Trophoblast cell (in vitro differentiated cells and primary cell): ENCODE results near the gene ZNF408.
"Not testable (repeated sequence)": the region's sequence is repeated elsewhere in the genome, so short reads cannot be mapped to it uniquely, and the experiment has no call there.

Experiments used
- DNase-seq, 2 donors: peaks; one replicate each; pipeline ENCODE4 v3.0.0-alpha.2; 2016
- H2AFZ ChIP-seq: 2 replicates; pipeline ENCODE4 v1.6.1; 2013; ENCODE audit warnings: low read length, moderate library complexity, mild to moderate bottlenecking; ENCODE audit not compliant: insufficient read depth, poor library complexity
- H2AK5ac ChIP-seq: 2 replicates; pipeline ENCODE4 v1.6.1; 2013; ENCODE audit warnings: mild to moderate bottlenecking, low read length
- H2BK120ac ChIP-seq: 2 replicates; pipeline ENCODE4 v1.6.1; 2013; ENCODE audit warnings: low read length, mild to moderate bottlenecking, moderate library complexity; ENCODE audit not compliant: insufficient read depth, poor library complexity
- H2BK12ac ChIP-seq: 2 replicates; pipeline ENCODE4 v1.6.1; 2013; ENCODE audit warnings: mild to moderate bottlenecking, low read length, moderate library complexity
- H2BK5ac ChIP-seq: 2 replicates; pipeline ENCODE4 v1.6.1; 2013; ENCODE audit warnings: low read length, low read depth, moderate library complexity, mild to moderate bottlenecking; ENCODE audit not compliant: poor library complexity
- H3K14ac ChIP-seq: 2 replicates; pipeline ENCODE4 v1.6.1; 2013; ENCODE audit warnings: mild to moderate bottlenecking, low read length
- H3K18ac ChIP-seq: 2 replicates; pipeline ENCODE4 v1.6.1; 2013; ENCODE audit warnings: mild to moderate bottlenecking, low read length
- H3K23ac ChIP-seq: 2 replicates; pipeline ENCODE4 v1.6.1; 2013; ENCODE audit warnings: low read length
- H3K27ac ChIP-seq: 2 replicates; pipeline ENCODE4 v1.5.1; 2013; ENCODE audit warnings: low read depth, mild to moderate bottlenecking, inconsistent platforms, low read length, moderate library complexity
- H3K27me3 ChIP-seq: 2 replicates; pipeline ENCODE4 v1.6.1; 2013; ENCODE audit warnings: inconsistent platforms, mild to moderate bottlenecking, low read length, moderate library complexity; ENCODE audit not compliant: insufficient read depth
- H3K36me3 ChIP-seq, 2 experiments: 1 replicate in 1 of 2; 2 replicates in 1 of 2; pipeline ENCODE4 v1.6.1; 2013; ENCODE audit warnings: low read length in 2 of 2, mild to moderate bottlenecking in 2 of 2, moderate library complexity in 1 of 2; ENCODE audit not compliant: insufficient read depth in 2 of 2, control insufficient read depth in 1 of 2
- H3K4ac ChIP-seq: 2 replicates; pipeline ENCODE4 v1.6.1; 2013; ENCODE audit warnings: low read depth, mild to moderate bottlenecking, low read length, moderate library complexity
- H3K4me1 ChIP-seq, 2 experiments: 1 replicate in 1 of 2; 2 replicates in 1 of 2; pipeline ENCODE4 v1.6.1; 2013; ENCODE audit warnings: low read length in 2 of 2, mild to moderate bottlenecking in 2 of 2, moderate library complexity in 1 of 2; ENCODE audit not compliant: insufficient read depth in 2 of 2, control insufficient read depth in 1 of 2
- H3K4me2 ChIP-seq: 2 replicates; pipeline ENCODE4 v1.6.1; 2013; ENCODE audit warnings: inconsistent platforms, mild to moderate bottlenecking, low read length, moderate library complexity
- H3K4me3 ChIP-seq: 2 replicates; pipeline ENCODE4 v1.5.1; 2013; ENCODE audit warnings: mild to moderate bottlenecking, low read depth, low read length, inconsistent platforms
- H3K79me1 ChIP-seq: one replicate; pipeline ENCODE4 v1.6.1; 2013; ENCODE audit warnings: low read length
- H3K79me2 ChIP-seq: 2 replicates; pipeline ENCODE4 v1.6.1; 2013; ENCODE audit warnings: low read length, mild to moderate bottlenecking; ENCODE audit not compliant: control insufficient read depth, insufficient read depth, poor library complexity
- H3K9ac ChIP-seq: 2 replicates; pipeline ENCODE4 v1.6.1; 2013; ENCODE audit warnings: mild to moderate bottlenecking, low read length
- H3K9me3 ChIP-seq: 2 replicates; pipeline ENCODE4 v1.6.1; 2013; ENCODE audit warnings: low read depth, mild to moderate bottlenecking, control low read depth, inconsistent platforms, low read length; ENCODE audit not compliant: insufficient read depth
- H4K12ac ChIP-seq: 2 replicates; pipeline ENCODE4 v1.6.1; 2013; ENCODE audit warnings: low read depth, mild to moderate bottlenecking, low read length, moderate library complexity
- H4K8ac ChIP-seq: 2 replicates; pipeline ENCODE4 v1.6.1; 2013; ENCODE audit warnings: low read depth, mild to moderate bottlenecking, low read length, moderate library complexity
- H4K91ac ChIP-seq: one replicate; pipeline ENCODE4 v1.6.1; 2013; ENCODE audit warnings: low read depth, mild to moderate bottlenecking, low read length, moderate library complexity
- WGBS: extraction: QIAGEN DNeasy Blood & Tissue Kit; methylation state at CpG from one replicate; pipeline ENCODE4 v1.1.7; 2013; ENCODE audit warnings: missing lambda C conversion rate; ENCODE audit not compliant: insufficient read length, insufficient coverage; ENCODE audit errors: extremely low coverage; 5-methylcytosine and 5-hydroxymethylcytosine counted together

ZNF408 gene

GRCh38 chr11:46668480-46669085 lies 32.2 kb upstream of the ZNF408 start:
- Histone ChIP-seq H4K91ac (no peak overlapping the region), H4K8ac (no peak overlapping the region), H2BK12ac (no peak overlapping the region), H3K14ac (no peak overlapping the region), H3K27me3 (no peaks in the 10 kb centered on the region), H3K23ac (no peak overlapping the region), H3K9ac (no peak overlapping the region), H3K79me1 (no peaks in the 10 kb centered on the region), H2AFZ (no peak overlapping the region), H2AK5ac (no peak overlapping the region), H3K4ac (no peak overlapping the region), H3K4me3 (no peak overlapping the region), H3K27ac (no peak overlapping the region), H3K9me3 (no peaks in the 10 kb centered on the region), H3K4me2 (no peak overlapping the region), H2BK5ac (no peak overlapping the region), H3K36me3 (peaks cover 57 to 76% of the 10 kb centered on the region in 2 experiments), H3K4me1 (peaks cover under 1 to 4% of the 10 kb centered on the region in 2 experiments), H3K79me2 (no peaks in the 10 kb centered on the region), H4K12ac (no peak overlapping the region), H3K18ac (no peak overlapping the region), H2BK120ac (no peak overlapping the region)
- WGBS = no CpG with 5 or more reads among the region's 12 CpGs
- DNase-seq = no peak

GRCh38 chr11:46669711-46670139 lies 31.1 kb upstream of the ZNF408 start:
- H3K14ac ChIP-seq = no peak overlapping the region
- H3K79me1 ChIP-seq = peaks cover 1% of the 10 kb centered on the region
- H3K18ac ChIP-seq = no peak overlapping the region
- H3K9ac ChIP-seq = no peak overlapping the region
- no peaks in the 10 kb centered on the region for H3K79me2 ChIP-seq
- no peak overlapping the region for H3K4ac ChIP-seq
- no peak overlapping the region for H4K12ac ChIP-seq
- no CpG with 5 or more reads among the region's 3 CpGs for WGBS
- H3K27ac ChIP-seq = no peak overlapping the region
- H2BK120ac ChIP-seq = no peak overlapping the region
- no peaks in the 10 kb centered on the region for H3K9me3 ChIP-seq
- no peak overlapping the region for H2AK5ac ChIP-seq
- no peak for DNase-seq
- peaks cover 54 to 72% of the 10 kb centered on the region in 2 experiments for H3K36me3 ChIP-seq
- no peak overlapping the region for H2AFZ ChIP-seq
- no peak overlapping the region for H2BK5ac ChIP-seq
- H3K23ac ChIP-seq = no peak overlapping the region
- no peak overlapping the region for H4K8ac ChIP-seq
- H3K4me1 ChIP-seq = peaks cover 7 to 11% of the 10 kb centered on the region in 2 experiments
- no peak overlapping the region for H3K4me3 ChIP-seq
- no peak overlapping the region for H4K91ac ChIP-seq
- H2BK12ac ChIP-seq = no peak overlapping the region
- no peaks in the 10 kb centered on the region for H3K27me3 ChIP-seq
- H3K4me2 ChIP-seq = no peak overlapping the region

DNA sequence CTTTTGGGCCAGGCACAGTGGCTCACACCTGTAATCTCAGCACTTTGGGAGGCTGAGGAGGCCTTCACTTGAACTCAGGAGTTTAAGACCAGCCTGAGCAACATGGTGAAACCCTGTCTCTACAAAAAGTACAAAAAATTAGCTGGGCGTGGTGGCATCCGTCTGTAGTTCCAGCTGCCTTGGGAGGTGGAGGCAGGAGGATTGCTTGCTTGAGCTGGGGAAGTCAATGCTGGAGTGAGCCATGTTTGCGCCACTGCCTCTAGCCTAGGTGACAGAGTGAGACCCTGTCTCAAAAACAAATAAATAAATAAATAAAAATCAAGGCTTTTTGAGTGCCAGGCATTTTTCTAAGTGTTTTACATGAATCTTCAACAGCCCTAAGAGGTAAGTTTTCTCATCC lies 30.3 kb upstream of the ZNF408 start:
- not testable (repeated sequence) for H2BK5ac ChIP-seq
- WGBS = no CpG with 5 or more reads among the region's 3 CpGs

DNA sequence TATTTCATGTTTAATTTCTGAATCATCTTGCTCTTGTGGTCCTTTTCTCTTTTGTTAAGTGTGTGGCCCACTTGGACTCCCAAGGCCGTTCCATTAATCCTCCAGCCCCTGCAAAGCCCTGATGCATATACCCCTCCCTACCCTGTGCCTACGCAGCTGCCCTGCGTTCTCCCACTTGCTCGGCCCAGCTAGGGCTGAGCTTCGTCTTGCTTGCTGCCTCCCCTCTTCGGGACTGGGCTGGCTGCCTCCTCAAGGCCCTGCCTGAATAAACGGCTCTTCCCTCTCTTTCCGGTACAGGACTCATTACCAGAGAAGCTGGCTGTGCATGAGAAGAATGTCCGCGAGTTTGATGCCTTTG lies 28.9 kb upstream of the ZNF408 start:
- H3K27ac ChIP-seq = no peak overlapping the region
- no peak overlapping the region for H2AK5ac ChIP-seq
- peaks cover 17 to 20% of the 10 kb centered on the region in 2 experiments for H3K4me1 ChIP-seq
- H3K79me2 ChIP-seq = no peaks in the 10 kb centered on the region
- no peak overlapping the region for H4K91ac ChIP-seq
- WGBS = no CpG with 5 or more reads among the region's 10 CpGs
- H3K23ac ChIP-seq = no peak overlapping the region
- H3K14ac ChIP-seq = no peak overlapping the region
- no peaks in the 10 kb centered on the region for H3K9me3 ChIP-seq
- peaks cover 46 to 61% of the 10 kb centered on the region in 2 experiments for H3K36me3 ChIP-seq
- H3K4ac ChIP-seq = no peak overlapping the region
- H2BK5ac ChIP-seq = no peak overlapping the region
- H3K79me1 ChIP-seq = peaks cover 11% of the 10 kb centered on the region
- no peak overlapping the region for H2AFZ ChIP-seq
- H4K8ac ChIP-seq = no peak overlapping the region
- H3K27me3 ChIP-seq = no peaks in the 10 kb centered on the region
- no peak overlapping the region for H3K9ac ChIP-seq
- no peak overlapping the region for H3K4me3 ChIP-seq
- H4K12ac ChIP-seq = no peak overlapping the region
- DNase-seq = no peak
- no peak overlapping the region for H2BK120ac ChIP-seq
- H3K18ac ChIP-seq = no peak overlapping the region
- no peak overlapping the region for H2BK12ac ChIP-seq
- no peak overlapping the region for H3K4me2 ChIP-seq

More for the DNA sequence above, 30.3 kb upstream of the ZNF408 start:
- H2BK120ac ChIP-seq, H2AFZ ChIP-seq, H4K8ac ChIP-seq, H3K27me3 ChIP-seq, H3K4ac ChIP-seq, H2AK5ac ChIP-seq, H3K9ac ChIP-seq, H3K18ac ChIP-seq, H4K12ac ChIP-seq, H3K27ac ChIP-seq, H3K4me2 ChIP-seq, H3K14ac ChIP-seq, H3K9me3 ChIP-seq, DNase-seq, H2BK12ac ChIP-seq, H3K4me3 ChIP-seq, H3K79me2 ChIP-seq, H3K23ac ChIP-seq, H4K91ac ChIP-seq, H3K79me1 ChIP-seq: not testable (repeated sequence)
- H3K4me1 ChIP-seq = peaks cover 12 to 16% of the 10 kb centered on the region in 2 experiments
- H3K36me3 ChIP-seq = peaks cover 48 to 66% of the 10 kb centered on the region in 2 experiments
